Smooth muscle cell (in vitro differentiated cells): ENCODE data around the gene FAM81A. TPM values are rescaled to one million over a fixed set of nuclear protein-coding genes. Genes with fewer than 3 reads are reported as not detected.

Experiments
- DNase-seq: peaks from one replicate; lab custom pipeline; 2025; ENCODE audit not compliant: unreplicated experiment; lab: John Stamatoyannopoulos, UW
- H2AFZ ChIP-seq: fragments of 200-600 bp; sonication (generic); 2 replicates; pipeline ENCODE4 v1.6.0; 2016; ENCODE audit warnings: antibody characterized with exemption, low read depth, mild to moderate bottlenecking
- H3F3A ChIP-seq: fragments of 200-600 bp; sonication (generic); 2 replicates; pipeline ENCODE4 v1.6.0; 2017; ENCODE audit warnings: antibody characterized with exemption, low read depth
- H3K27ac ChIP-seq: fragments of 200-600 bp; sonication (generic); 2 replicates; pipeline ENCODE4 v1.5.1; 2016; ENCODE audit warnings: low read depth, mild to moderate bottlenecking
- H3K27me3 ChIP-seq: fragments of 200-600 bp; sonication (generic); 2 replicates; pipeline ENCODE4 v1.6.1; 2016; ENCODE audit warnings: low read depth, mild to moderate bottlenecking
- H3K36me3 ChIP-seq: fragments of 200-600 bp; sonication (generic); 2 replicates; pipeline ENCODE4 v1.5.1; 2016; ENCODE audit warnings: low read depth
- H3K4me1 ChIP-seq: fragments of 200-600 bp; sonication (generic); 2 replicates; pipeline ENCODE4 v1.5.1; 2016; ENCODE audit warnings: low read depth
- H3K4me2 ChIP-seq: fragments of 200-600 bp; sonication (generic); 2 replicates; pipeline ENCODE4 v1.6.0; 2016; ENCODE audit warnings: mild to moderate bottlenecking
- H3K4me3 ChIP-seq: fragments of 200-600 bp; sonication (generic); 2 replicates; pipeline ENCODE4 v1.5.1; 2016; ENCODE audit warnings: mild to moderate bottlenecking
- H3K79me2 ChIP-seq: fragments of 200-600 bp; sonication (generic); 2 replicates; pipeline ENCODE4 v1.6.0; 2016; ENCODE audit warnings: low read depth, mild to moderate bottlenecking
- H3K9ac ChIP-seq: fragments of 200-600 bp; sonication (generic); 2 replicates; pipeline ENCODE4 v1.6.0; 2016; ENCODE audit warnings: low read depth
- H3K9me3 ChIP-seq: fragments of 200-600 bp; sonication (generic); replicated peaks from 2 replicates; pipeline ENCODE4 v1.5.1; 2016; ENCODE audit warnings: low read depth
- H4K20me1 ChIP-seq: fragments of 200-600 bp; sonication (generic); 2 replicates; pipeline ENCODE4 v1.6.0; 2016; ENCODE audit warnings: low read depth
- WGBS: methylation state at CpG from one replicate; pipeline ENCODE4 v1.1.7; 2016; ENCODE audit warnings: low lambda C conversion rate; 5-methylcytosine and 5-hydroxymethylcytosine counted together
- polyA plus RNA-seq: library from polyadenylated mRNA; unstranded; fragments of >200 nt; fragmentation: Nextera tagmentation; extraction: Ambion mirVana; gene quantifications from 2 replicates; pipeline ENCODE4 v1.2.1, GENCODE V29; 2016
- total RNA-seq: library from RNA; depleted of rRNA; stranded (reverse); fragments of >200 nt; gene quantifications from 2 replicates; pipeline ENCODE4 v1.2.3, GENCODE V29; 2014
- TF ChIP-seq, protein P1 (sequence below): fragments of 200-600 bp; sonication (generic); IDR thresholded peaks from 2 replicates; pipeline ENCODE4 v1.5.1; 2017; ENCODE audit warnings: borderline replicate concordance, mild to moderate bottlenecking, antibody characterized with exemption; ENCODE audit not compliant: insufficient read depth, poor library complexity, severe bottlenecking

Gene FAM81A
- total and polyA plus RNA-seq, 2 experiments from 2014 or later, result 0.04 to 1.8 TPM

DNA sequence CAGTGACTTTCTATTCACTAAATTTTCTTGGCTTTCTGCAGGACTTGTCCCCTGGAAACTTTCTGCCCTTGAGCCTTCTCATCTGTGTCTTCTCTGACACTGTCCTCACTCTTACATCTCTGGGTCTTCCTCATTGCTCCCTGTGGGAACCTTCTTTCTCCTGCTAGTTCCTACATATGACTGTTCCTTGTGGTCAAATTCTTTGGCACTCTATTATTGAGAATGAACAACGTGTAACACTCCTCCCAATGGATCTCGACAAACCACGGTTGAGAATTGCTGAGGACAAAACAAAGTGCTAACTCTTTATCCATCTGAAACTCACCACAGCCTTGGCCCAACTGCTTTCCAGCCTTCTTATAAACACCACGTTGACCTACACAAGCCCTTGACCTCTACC is 3.5 kb upstream of the FAM81A start:
- H3K9me3 ChIP-seq, result no peaks in the 10 kb centered on the region
- no peaks in the 10 kb centered on the region for H3K36me3 ChIP-seq
- H3K27ac ChIP-seq, result no peak overlapping the region
- no peaks in the 10 kb centered on the region for H3K79me2 ChIP-seq
- H3F3A ChIP-seq, result peaks cover 7% of the 10 kb centered on the region
- no peak overlapping the region for H3K4me3 ChIP-seq
- no peaks in the 10 kb centered on the region for H4K20me1 ChIP-seq
- H3K27me3 ChIP-seq, result peaks cover 49% of the 10 kb centered on the region
- no peak overlapping the region for H2AFZ ChIP-seq
- TF ChIP-seq, protein P1, sequence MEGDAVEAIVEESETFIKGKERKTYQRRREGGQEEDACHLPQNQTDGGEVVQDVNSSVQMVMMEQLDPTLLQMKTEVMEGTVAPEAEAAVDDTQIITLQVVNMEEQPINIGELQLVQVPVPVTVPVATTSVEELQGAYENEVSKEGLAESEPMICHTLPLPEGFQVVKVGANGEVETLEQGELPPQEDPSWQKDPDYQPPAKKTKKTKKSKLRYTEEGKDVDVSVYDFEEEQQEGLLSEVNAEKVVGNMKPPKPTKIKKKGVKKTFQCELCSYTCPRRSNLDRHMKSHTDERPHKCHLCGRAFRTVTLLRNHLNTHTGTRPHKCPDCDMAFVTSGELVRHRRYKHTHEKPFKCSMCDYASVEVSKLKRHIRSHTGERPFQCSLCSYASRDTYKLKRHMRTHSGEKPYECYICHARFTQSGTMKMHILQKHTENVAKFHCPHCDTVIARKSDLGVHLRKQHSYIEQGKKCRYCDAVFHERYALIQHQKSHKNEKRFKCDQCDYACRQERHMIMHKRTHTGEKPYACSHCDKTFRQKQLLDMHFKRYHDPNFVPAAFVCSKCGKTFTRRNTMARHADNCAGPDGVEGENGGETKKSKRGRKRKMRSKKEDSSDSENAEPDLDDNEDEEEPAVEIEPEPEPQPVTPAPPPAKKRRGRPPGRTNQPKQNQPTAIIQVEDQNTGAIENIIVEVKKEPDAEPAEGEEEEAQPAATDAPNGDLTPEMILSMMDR, result no peak
- 86% methylated on average over 4 of the region's 4 CpGs for WGBS
- H3K4me2 ChIP-seq, result no peak overlapping the region
- H3K4me1 ChIP-seq, result peaks cover 11% of the 10 kb centered on the region
- DNase-seq, result no peak
- no peak overlapping the region for H3K9ac ChIP-seq

DNA sequence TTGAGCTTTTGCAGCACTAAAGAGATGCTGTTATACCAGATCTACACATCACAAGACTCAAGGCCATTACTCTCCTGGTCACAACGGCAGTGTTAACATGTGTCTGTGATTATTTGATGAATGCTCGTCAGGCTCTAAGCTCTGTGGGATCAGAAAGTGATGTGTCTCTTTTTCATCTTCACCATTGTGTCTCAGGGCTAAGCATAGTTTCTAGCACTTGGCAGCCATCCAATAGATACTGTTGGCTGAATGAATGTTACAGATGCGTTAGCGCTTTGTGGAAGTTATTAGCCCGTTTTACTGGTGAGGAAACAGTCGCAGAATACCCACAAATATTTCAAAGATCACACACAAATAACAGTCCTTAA is 1.2 kb upstream of the FAM81A start:
- H3K79me2 ChIP-seq, result no peaks in the 10 kb centered on the region
- no peak overlapping the region for H3K27ac ChIP-seq
- no peak overlapping the region for H3K4me2 ChIP-seq
- no peak overlapping the region for H3K9ac ChIP-seq
- no peak for DNase-seq
- H4K20me1 ChIP-seq, result no peaks in the 10 kb centered on the region
- peaks cover 11% of the 10 kb centered on the region for H3K4me1 ChIP-seq
- WGBS, result 22% methylated on average over 6 of the region's 6 CpGs
- peaks cover 7% of the 10 kb centered on the region for H3F3A ChIP-seq
- TF ChIP-seq, protein P1, result no peak
- H3K27me3 ChIP-seq, result peaks cover 72% of the 10 kb centered on the region
- no peak overlapping the region for H2AFZ ChIP-seq
- no peaks in the 10 kb centered on the region for H3K36me3 ChIP-seq
- no peaks in the 10 kb centered on the region for H3K9me3 ChIP-seq
- no peak overlapping the region for H3K4me3 ChIP-seq

DNA sequence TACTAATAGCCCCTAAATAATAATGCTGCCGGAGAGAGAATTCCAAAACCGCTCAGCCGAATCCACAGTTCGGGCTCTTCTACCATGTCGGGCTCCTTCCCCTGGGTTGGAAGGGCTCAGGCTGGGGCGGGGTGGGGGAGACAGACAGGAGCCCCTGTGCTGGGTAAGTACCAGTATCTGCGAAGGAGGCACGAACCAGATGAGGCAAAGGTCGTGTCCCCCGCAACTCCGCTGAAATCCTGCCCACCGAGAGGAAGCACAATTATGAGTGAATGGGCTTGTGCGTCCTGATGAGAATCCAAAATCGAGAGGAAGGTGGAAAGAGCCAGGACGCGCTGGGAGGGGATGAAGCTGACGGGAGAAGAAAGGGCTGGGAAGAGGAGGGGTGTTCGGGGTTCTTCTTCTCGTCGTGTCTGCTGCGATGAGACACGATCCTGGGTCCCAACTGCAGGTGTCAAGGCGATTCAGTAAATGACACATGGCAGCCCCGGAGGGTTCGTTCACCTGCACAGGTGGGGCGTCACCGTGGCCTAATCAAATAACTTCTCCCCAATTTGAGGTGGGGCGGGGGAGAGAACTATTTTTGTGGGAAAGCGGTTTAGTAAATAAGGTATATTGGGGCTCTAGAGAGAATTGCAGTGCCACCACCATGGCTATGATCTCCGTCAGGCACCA is 707 bp upstream of the FAM81A start:
- no peaks in the 10 kb centered on the region for H3K79me2 ChIP-seq
- no peak overlapping the region for H2AFZ ChIP-seq
- no peaks in the 10 kb centered on the region for H3K9me3 ChIP-seq
- no peaks in the 10 kb centered on the region for H3K36me3 ChIP-seq
- no peak overlapping the region for H3K27ac ChIP-seq
- H3F3A ChIP-seq, result peaks cover 7% of the 10 kb centered on the region
- TF ChIP-seq, protein P1, result no peak
- peak overlapping the region; percentile 86 for H3K4me2 ChIP-seq
- H4K20me1 ChIP-seq, result no peaks in the 10 kb centered on the region
- peaks cover 72% of the 10 kb centered on the region for H3K27me3 ChIP-seq
- H3K9ac ChIP-seq, result no peak overlapping the region
- H3K4me3 ChIP-seq, result peak overlapping the region; percentile 53
- peaks cover 11% of the 10 kb centered on the region for H3K4me1 ChIP-seq
- no peak for DNase-seq
- 14% methylated on average over 30 of the region's 30 CpGs for WGBS

DNA sequence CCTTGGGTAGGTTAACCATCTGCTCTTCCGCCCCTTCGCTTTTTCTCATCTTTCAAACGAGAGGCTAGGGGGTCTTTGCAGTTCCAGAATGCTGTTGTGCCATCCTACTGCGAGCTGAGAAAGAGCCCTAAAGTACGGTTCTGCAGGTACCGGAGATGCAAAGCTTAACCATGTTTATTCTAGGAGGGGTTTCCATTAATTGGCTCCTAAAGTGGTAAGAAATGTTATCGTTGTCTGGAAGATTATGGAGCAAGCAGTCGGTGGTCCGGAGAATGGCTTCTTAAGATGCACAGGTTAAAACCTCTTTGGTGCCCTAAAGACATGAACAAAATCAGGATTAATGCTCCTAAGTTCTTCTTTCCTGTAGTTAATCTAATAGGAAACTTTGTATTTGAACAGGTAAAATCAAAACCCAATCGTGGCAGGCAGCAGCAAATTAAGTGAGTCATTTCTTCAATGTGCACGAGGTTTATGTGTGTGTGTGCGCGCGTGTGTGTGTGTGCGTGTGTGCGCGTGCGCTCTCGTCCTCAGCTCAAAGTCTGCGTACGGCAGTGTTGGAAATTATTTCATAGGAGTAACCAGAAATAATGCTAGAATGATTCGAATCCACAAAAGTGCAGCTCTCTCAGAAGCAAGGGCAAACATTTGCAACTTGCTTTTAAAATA is 772 bp downstream of the FAM81A start:
- Histone ChIP-seq H4K20me1 (no peaks in the 10 kb centered on the region), H3K27ac (no peak overlapping the region), H3K4me2 (peak overlapping the region; percentile 87), H3K79me2 (no peaks in the 10 kb centered on the region), H3K27me3 (peaks cover 68% of the 10 kb centered on the region), H3K4me1 (peaks cover 11% of the 10 kb centered on the region), H3K9me3 (no peaks in the 10 kb centered on the region), H3K9ac (no peak overlapping the region), H3K36me3 (no peaks in the 10 kb centered on the region), H2AFZ (peak overlapping the region; percentile 89), H3F3A (peaks cover 7% of the 10 kb centered on the region), H3K4me3 (peak overlapping the region; percentile 44)
- TF ChIP-seq, protein P1, result no peak
- no peak for DNase-seq
- WGBS, result 74% methylated on average over 22 of the region's 22 CpGs
